GM10248 (cell line): ENCODE data around the gene ZRANB1.

ENCODE experiments used
- CTCF ChIA-PET: fragments of 300-600 bp; sonication (Branson Sonifier 250); formaldehyde crosslinking; extraction: SDS; loops from one replicate; lab custom pipeline; 2021; ENCODE audit warnings: antibody characterized with exemption; lab: Yijun Ruan, JAX
- POLR2A ChIA-PET: fragments of 350-650 bp; sonication (Branson Sonifier 250); formaldehyde crosslinking; extraction: SDS; loops from one replicate; lab custom pipeline; 2020; ENCODE audit warnings: antibody characterized with exemption; lab: Yijun Ruan, JAX
- DNase-seq: peaks from one replicate; pipeline ENCODE4 v3.0.0; 2012; ENCODE audit errors: extremely low spot score
- CTCF ChIP-seq: IDR thresholded peaks from 2 replicates; pipeline ENCODE4 v1.5.1; 2012; ENCODE audit warnings: mild to moderate bottlenecking, low read depth; ENCODE audit errors: extremely low read depth, missing control alignments, control extremely low read depth

Gene ZRANB1

GRCh38 chr10:125009661-125010161 lies 67.8 kb downstream of the ZRANB1 start:
- ChIA-PET CTCF (interaction anchor here (0.9 to 1.6 kb wide), 4 partner anchors 9 to 46 kb away, joined by 3 read pairs; no protein-coding TSS in a partner anchor), POLR2A (no interaction called here)
- no peak for TF ChIP-seq CTCF
- DNase-seq = no peak

- no peak for TF ChIP-seq CTCF
- ChIA-PET POLR2A (no interaction called here), CTCF (interaction anchor here (0.9 to 1.6 kb wide), 3 partner anchors 9 to 45 kb away, joined by 3 read pairs; no protein-coding TSS in a partner anchor)
- DNase-seq = no peak
Observed at GRCh38 chr10:125010362-125010761, 68.4 kb downstream of the ZRANB1 start.

GRCh38 chr10:125011171-125011925 lies 69.4 kb downstream of the ZRANB1 start:
- ChIA-PET CTCF (interaction anchor here (1.5 kb wide), 1 partner anchor 8 kb away, joined by 3 read pairs; no protein-coding TSS in a partner anchor), POLR2A (no interaction called here)
- DNase-seq = no peak
- no peak for TF ChIP-seq CTCF

- CTCF ChIA-PET = no interaction called here
Observed at GRCh38 chr10:125011926-125012705, 70.2 kb downstream of the ZRANB1 start.

GRCh38 chr10:125012851-125013528 lies 71.1 kb downstream of the ZRANB1 start:
- POLR2A ChIA-PET = no interaction called here
- no peak for TF ChIP-seq CTCF
- DNase-seq = no peak
- CTCF ChIA-PET = no interaction called here

More at GRCh38 chr10:125011926-125012705, 70.2 kb downstream of the ZRANB1 start:
- no peak for DNase-seq
- TF ChIP-seq CTCF = no peak
- POLR2A ChIA-PET = no interaction called here

GRCh38 chr10:125013529-125013872 lies 71.6 kb downstream of the ZRANB1 start:
- CTCF ChIA-PET = no interaction called here

More at GRCh38 chr10:125013529-125013872, 71.6 kb downstream of the ZRANB1 start:
- no peak for TF ChIP-seq CTCF
- POLR2A ChIA-PET = no interaction called here
- DNase-seq = no peak
